Trophoblast cell (in vitro differentiated cells and primary cell): Measurements from ENCODE around the gene SMAD4.
A peak's percentile ranks its signal among the peaks of the same experiment; 100 is the strongest.

ENCODE experiments used
- DNase-seq, 2 donors: peaks; one replicate each; pipeline ENCODE4 v3.0.0-alpha.2; 2016
- H2AFZ ChIP-seq: 2 replicates; pipeline ENCODE4 v1.6.1; 2013; ENCODE audit warnings: low read length, moderate library complexity, mild to moderate bottlenecking; ENCODE audit not compliant: insufficient read depth, poor library complexity
- H2AK5ac ChIP-seq: 2 replicates; pipeline ENCODE4 v1.6.1; 2013; ENCODE audit warnings: mild to moderate bottlenecking, low read length
- H2BK120ac ChIP-seq: 2 replicates; pipeline ENCODE4 v1.6.1; 2013; ENCODE audit warnings: low read length, mild to moderate bottlenecking, moderate library complexity; ENCODE audit not compliant: insufficient read depth, poor library complexity
- H2BK12ac ChIP-seq: 2 replicates; pipeline ENCODE4 v1.6.1; 2013; ENCODE audit warnings: mild to moderate bottlenecking, low read length, moderate library complexity
- H2BK5ac ChIP-seq: 2 replicates; pipeline ENCODE4 v1.6.1; 2013; ENCODE audit warnings: low read length, low read depth, moderate library complexity, mild to moderate bottlenecking; ENCODE audit not compliant: poor library complexity
- H3K14ac ChIP-seq: 2 replicates; pipeline ENCODE4 v1.6.1; 2013; ENCODE audit warnings: mild to moderate bottlenecking, low read length
- H3K18ac ChIP-seq: 2 replicates; pipeline ENCODE4 v1.6.1; 2013; ENCODE audit warnings: mild to moderate bottlenecking, low read length
- H3K23ac ChIP-seq: 2 replicates; pipeline ENCODE4 v1.6.1; 2013; ENCODE audit warnings: low read length
- H3K27ac ChIP-seq: 2 replicates; pipeline ENCODE4 v1.5.1; 2013; ENCODE audit warnings: low read depth, mild to moderate bottlenecking, inconsistent platforms, low read length, moderate library complexity
- H3K27me3 ChIP-seq: 2 replicates; pipeline ENCODE4 v1.6.1; 2013; ENCODE audit warnings: inconsistent platforms, mild to moderate bottlenecking, low read length, moderate library complexity; ENCODE audit not compliant: insufficient read depth
- H3K36me3 ChIP-seq, 2 experiments: 1 replicate in 1 of 2; 2 replicates in 1 of 2; pipeline ENCODE4 v1.6.1; 2013; ENCODE audit warnings: low read length in 2 of 2, mild to moderate bottlenecking in 2 of 2, moderate library complexity in 1 of 2; ENCODE audit not compliant: insufficient read depth in 2 of 2, control insufficient read depth in 1 of 2
- H3K4ac ChIP-seq: 2 replicates; pipeline ENCODE4 v1.6.1; 2013; ENCODE audit warnings: low read depth, mild to moderate bottlenecking, low read length, moderate library complexity
- H3K4me1 ChIP-seq, 2 experiments: 1 replicate in 1 of 2; 2 replicates in 1 of 2; pipeline ENCODE4 v1.6.1; 2013; ENCODE audit warnings: low read length in 2 of 2, mild to moderate bottlenecking in 2 of 2, moderate library complexity in 1 of 2; ENCODE audit not compliant: insufficient read depth in 2 of 2, control insufficient read depth in 1 of 2
- H3K4me2 ChIP-seq: 2 replicates; pipeline ENCODE4 v1.6.1; 2013; ENCODE audit warnings: inconsistent platforms, mild to moderate bottlenecking, low read length, moderate library complexity
- H3K4me3 ChIP-seq: 2 replicates; pipeline ENCODE4 v1.5.1; 2013; ENCODE audit warnings: mild to moderate bottlenecking, low read depth, low read length, inconsistent platforms
- H3K79me1 ChIP-seq: one replicate; pipeline ENCODE4 v1.6.1; 2013; ENCODE audit warnings: low read length
- H3K79me2 ChIP-seq: 2 replicates; pipeline ENCODE4 v1.6.1; 2013; ENCODE audit warnings: low read length, mild to moderate bottlenecking; ENCODE audit not compliant: control insufficient read depth, insufficient read depth, poor library complexity
- H3K9ac ChIP-seq: 2 replicates; pipeline ENCODE4 v1.6.1; 2013; ENCODE audit warnings: mild to moderate bottlenecking, low read length
- H3K9me3 ChIP-seq: 2 replicates; pipeline ENCODE4 v1.6.1; 2013; ENCODE audit warnings: low read depth, mild to moderate bottlenecking, control low read depth, inconsistent platforms, low read length; ENCODE audit not compliant: insufficient read depth
- H4K12ac ChIP-seq: 2 replicates; pipeline ENCODE4 v1.6.1; 2013; ENCODE audit warnings: low read depth, mild to moderate bottlenecking, low read length, moderate library complexity
- H4K8ac ChIP-seq: 2 replicates; pipeline ENCODE4 v1.6.1; 2013; ENCODE audit warnings: low read depth, mild to moderate bottlenecking, low read length, moderate library complexity
- H4K91ac ChIP-seq: one replicate; pipeline ENCODE4 v1.6.1; 2013; ENCODE audit warnings: low read depth, mild to moderate bottlenecking, low read length, moderate library complexity
- WGBS: extraction: QIAGEN DNeasy Blood & Tissue Kit; methylation state at CpG from one replicate; pipeline ENCODE4 v1.1.7; 2013; ENCODE audit warnings: missing lambda C conversion rate; ENCODE audit not compliant: insufficient read length, insufficient coverage; ENCODE audit errors: extremely low coverage; 5-methylcytosine and 5-hydroxymethylcytosine counted together

The SMAD4 gene

DNA sequence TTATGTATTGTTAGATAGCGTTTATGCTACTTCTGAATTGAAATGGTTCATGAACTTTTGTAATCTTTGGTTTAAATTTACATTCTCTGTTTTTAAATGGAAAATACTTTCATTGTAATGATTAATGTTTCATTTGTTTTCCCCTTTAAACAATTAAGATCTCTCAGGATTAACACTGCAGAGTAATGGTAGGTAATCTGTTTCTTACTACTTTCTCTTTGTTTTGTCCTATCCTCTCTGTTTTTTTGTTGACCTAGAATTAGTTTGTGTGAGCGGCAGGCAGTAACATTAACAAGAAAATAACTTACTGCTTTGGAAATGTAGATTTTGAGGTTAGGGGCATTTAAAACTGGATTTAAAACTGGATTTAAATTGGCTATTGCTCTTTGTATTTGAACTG lies 19.1 kb downstream of the SMAD4 start:
- H3K14ac ChIP-seq = no peak overlapping the region
- H4K12ac ChIP-seq = no peak overlapping the region
- H3K36me3 ChIP-seq = peaks cover 5 to 8% of the 10 kb centered on the region in 2 experiments
- no peak overlapping the region for H3K9ac ChIP-seq
- DNase-seq = no peak
- no CpG with 5 or more reads among the region's 2 CpGs for WGBS
- H3K4me1 ChIP-seq = no peaks in the 10 kb centered on the region
- no peak overlapping the region for H2BK5ac ChIP-seq
- H3K4ac ChIP-seq = no peak overlapping the region
- H3K79me1 ChIP-seq = no peaks in the 10 kb centered on the region
- no peaks in the 10 kb centered on the region for H3K27me3 ChIP-seq
- no peak overlapping the region for H4K91ac ChIP-seq
- no peak overlapping the region for H3K23ac ChIP-seq
- H2AK5ac ChIP-seq = no peak overlapping the region
- H2BK12ac ChIP-seq = no peak overlapping the region
- H3K18ac ChIP-seq = no peak overlapping the region
- H3K79me2 ChIP-seq = no peaks in the 10 kb centered on the region
- no peak overlapping the region for H2BK120ac ChIP-seq
- no peak overlapping the region for H3K4me3 ChIP-seq
- no peaks in the 10 kb centered on the region for H3K9me3 ChIP-seq
- H3K27ac ChIP-seq = no peak overlapping the region
- no peak overlapping the region for H4K8ac ChIP-seq
- H3K4me2 ChIP-seq = no peak overlapping the region
- no peak overlapping the region for H2AFZ ChIP-seq

DNA sequence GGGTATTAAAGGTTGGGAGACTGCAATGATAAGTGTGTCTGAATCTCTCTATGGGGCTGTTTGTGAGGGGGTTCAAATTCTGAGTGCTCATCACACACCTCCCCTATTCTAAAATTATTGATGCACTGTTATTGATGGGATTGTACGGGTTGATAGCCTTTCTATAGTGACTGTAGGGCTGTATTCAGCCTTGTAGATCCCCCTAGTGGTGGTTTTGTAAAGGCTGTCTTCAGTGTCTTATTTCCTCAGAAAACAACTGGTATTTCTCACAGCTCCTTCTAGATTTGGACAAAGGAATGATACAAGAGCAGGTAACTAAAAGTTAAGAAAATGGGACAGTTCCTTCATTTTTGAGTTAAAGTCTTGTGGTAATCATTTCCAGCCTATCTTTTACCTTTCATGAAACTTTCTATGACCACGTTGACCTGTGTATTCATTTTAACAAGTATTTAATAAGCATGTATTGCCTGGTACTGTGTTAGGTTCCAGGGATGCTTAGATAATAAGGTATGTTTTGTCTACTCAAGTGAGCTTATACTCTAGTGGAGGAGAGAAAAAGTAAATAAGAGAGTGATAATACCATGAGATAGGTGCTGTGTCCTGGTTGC lies 21.2 kb downstream of the SMAD4 start:
- no CpG with 5 or more reads among the region's 2 CpGs for WGBS
- Histone ChIP-seq H3K23ac (no peak overlapping the region), H2BK5ac (no peak overlapping the region), H3K9me3 (no peaks in the 10 kb centered on the region), H3K18ac (no peak overlapping the region), H3K27ac (no peak overlapping the region), H2AK5ac (no peak overlapping the region), H2AFZ (no peak overlapping the region), H3K36me3 (peaks cover 8 to 11% of the 10 kb centered on the region in 2 experiments), H3K4me3 (no peak overlapping the region), H3K4me1 (no peaks in the 10 kb centered on the region), H3K79me2 (no peaks in the 10 kb centered on the region), H3K4me2 (no peak overlapping the region), H3K9ac (no peak overlapping the region), H3K4ac (no peak overlapping the region), H4K8ac (no peak overlapping the region), H4K12ac (no peak overlapping the region), H2BK12ac (no peak overlapping the region), H3K14ac (no peak overlapping the region), H4K91ac (no peak overlapping the region), H3K79me1 (no peaks in the 10 kb centered on the region), H3K27me3 (no peaks in the 10 kb centered on the region), H2BK120ac (no peak overlapping the region)
- DNase-seq = peak in 1 of 2 donors; percentile 79

DNA sequence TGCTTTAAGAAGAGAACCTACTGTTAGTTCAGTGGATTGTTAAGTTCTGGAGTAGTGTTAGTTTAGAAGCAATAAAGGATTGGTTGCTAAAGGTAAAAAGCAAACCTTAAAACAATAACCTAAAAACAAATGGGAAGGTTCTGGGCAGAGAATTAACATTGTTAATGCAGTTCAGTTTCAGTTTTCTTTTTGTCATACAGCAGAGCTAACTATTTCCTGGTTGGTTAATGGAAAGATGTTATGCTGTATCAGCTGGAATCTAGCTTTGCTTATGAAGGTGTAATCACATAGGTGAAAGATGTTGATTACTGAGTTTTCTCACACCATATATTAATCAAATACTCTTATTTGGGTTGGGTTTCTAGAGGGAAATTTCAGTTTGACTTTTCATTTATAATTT lies 23.8 kb downstream of the SMAD4 start:
- Histone ChIP-seq H3K79me2 (no peaks in the 10 kb centered on the region), H4K12ac (no peak overlapping the region), H2BK12ac (no peak overlapping the region), H3K14ac (no peak overlapping the region), H3K18ac (no peak overlapping the region), H2AK5ac (no peak overlapping the region), H3K4me3 (no peak overlapping the region), H3K9me3 (no peaks in the 10 kb centered on the region), H3K27ac (no peak overlapping the region), H2BK120ac (no peak overlapping the region), H2AFZ (no peak overlapping the region), H3K4me2 (no peak overlapping the region), H3K79me1 (no peaks in the 10 kb centered on the region), H4K91ac (no peak overlapping the region), H3K23ac (no peak overlapping the region), H2BK5ac (no peak overlapping the region), H3K27me3 (no peaks in the 10 kb centered on the region), H4K8ac (no peak overlapping the region), H3K9ac (no peak overlapping the region), H3K4me1 (no peaks in the 10 kb centered on the region), H3K4ac (no peak overlapping the region), H3K36me3 (peaks cover 6 to 8% of the 10 kb centered on the region in 2 experiments)
- no peak for DNase-seq

DNA sequence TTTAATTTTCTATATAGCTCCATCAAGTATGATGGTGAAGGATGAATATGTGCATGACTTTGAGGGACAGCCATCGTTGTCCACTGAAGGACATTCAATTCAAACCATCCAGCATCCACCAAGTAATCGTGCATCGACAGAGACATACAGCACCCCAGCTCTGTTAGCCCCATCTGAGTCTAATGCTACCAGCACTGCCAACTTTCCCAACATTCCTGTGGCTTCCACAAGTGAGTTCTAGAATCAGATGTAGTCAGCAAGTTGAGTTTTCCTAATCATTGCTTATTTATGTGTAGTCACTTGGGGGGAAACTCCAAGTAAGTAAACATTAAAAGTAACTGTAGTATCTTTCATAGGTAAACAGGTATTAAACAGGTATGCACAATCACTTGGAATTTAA lies 24.8 kb downstream of the SMAD4 start:
- Histone ChIP-seq H3K4me3 (no peak overlapping the region), H3K79me1 (no peaks in the 10 kb centered on the region), H3K9ac (no peak overlapping the region), H2BK120ac (no peak overlapping the region), H4K12ac (no peak overlapping the region), H3K23ac (no peak overlapping the region), H4K91ac (no peak overlapping the region), H2BK5ac (no peak overlapping the region), H3K14ac (no peak overlapping the region), H3K4me2 (no peak overlapping the region), H3K36me3 (peaks cover 6 to 10% of the 10 kb centered on the region in 2 experiments), H2AFZ (no peak overlapping the region), H4K8ac (no peak overlapping the region), H3K9me3 (no peaks in the 10 kb centered on the region), H3K4me1 (no peaks in the 10 kb centered on the region), H2AK5ac (no peak overlapping the region), H3K4ac (no peak overlapping the region), H3K79me2 (no peaks in the 10 kb centered on the region), H3K18ac (no peak overlapping the region), H3K27ac (no peak overlapping the region), H2BK12ac (no peak overlapping the region), H3K27me3 (no peaks in the 10 kb centered on the region)
- no CpG with 5 or more reads among the region's 3 CpGs for WGBS
- DNase-seq = no peak
